GM20000 (cell line): ENCODE measurements around the gene ECEL1.
"Not testable (repeated sequence)": the region's sequence is repeated elsewhere in the genome, so short reads cannot be mapped to it uniquely, and the experiment has no call there.

Source experiments
- DNase-seq: peaks from one replicate; pipeline ENCODE4 v3.0.0; 2012; ENCODE audit warnings: low spot score
- TF ChIP-seq, protein P1 (sequence below): IDR thresholded peaks from 2 replicates; pipeline ENCODE4 v1.5.1; 2012; ENCODE audit warnings: mild to moderate bottlenecking, control low read depth; ENCODE audit errors: extremely low read depth, missing control alignments

The ECEL1 gene

DNA sequence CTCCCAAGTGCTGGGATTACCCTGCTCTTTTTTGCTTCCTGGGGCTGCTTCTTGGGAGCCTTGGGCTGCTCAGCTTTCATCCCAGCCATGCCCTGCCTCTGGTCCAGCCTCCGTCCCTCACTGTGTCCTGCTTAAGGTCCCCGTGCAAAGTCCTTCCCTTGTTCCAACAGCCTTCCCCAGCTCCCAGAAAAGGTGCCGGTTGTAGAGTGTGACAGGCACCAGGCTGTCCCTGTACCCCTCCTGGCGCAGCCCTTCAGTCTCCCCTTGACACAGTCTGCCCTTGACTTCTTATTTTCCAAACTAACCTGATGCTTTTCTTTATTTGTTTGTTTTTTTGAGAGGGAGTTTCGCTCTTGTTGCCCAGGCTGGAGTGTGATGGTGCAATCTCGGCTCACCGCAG lies 51.8 kb downstream of the ECEL1 start:
- TF ChIP-seq, protein P1, sequence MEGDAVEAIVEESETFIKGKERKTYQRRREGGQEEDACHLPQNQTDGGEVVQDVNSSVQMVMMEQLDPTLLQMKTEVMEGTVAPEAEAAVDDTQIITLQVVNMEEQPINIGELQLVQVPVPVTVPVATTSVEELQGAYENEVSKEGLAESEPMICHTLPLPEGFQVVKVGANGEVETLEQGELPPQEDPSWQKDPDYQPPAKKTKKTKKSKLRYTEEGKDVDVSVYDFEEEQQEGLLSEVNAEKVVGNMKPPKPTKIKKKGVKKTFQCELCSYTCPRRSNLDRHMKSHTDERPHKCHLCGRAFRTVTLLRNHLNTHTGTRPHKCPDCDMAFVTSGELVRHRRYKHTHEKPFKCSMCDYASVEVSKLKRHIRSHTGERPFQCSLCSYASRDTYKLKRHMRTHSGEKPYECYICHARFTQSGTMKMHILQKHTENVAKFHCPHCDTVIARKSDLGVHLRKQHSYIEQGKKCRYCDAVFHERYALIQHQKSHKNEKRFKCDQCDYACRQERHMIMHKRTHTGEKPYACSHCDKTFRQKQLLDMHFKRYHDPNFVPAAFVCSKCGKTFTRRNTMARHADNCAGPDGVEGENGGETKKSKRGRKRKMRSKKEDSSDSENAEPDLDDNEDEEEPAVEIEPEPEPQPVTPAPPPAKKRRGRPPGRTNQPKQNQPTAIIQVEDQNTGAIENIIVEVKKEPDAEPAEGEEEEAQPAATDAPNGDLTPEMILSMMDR: no peak

GRCh38 chr2:232435375-232435648 lies 52.3 kb downstream of the ECEL1 start:
- TF ChIP-seq, protein P1: no peak
- no peak for DNase-seq

More for the DNA sequence above, 51.8 kb downstream of the ECEL1 start:
- DNase-seq: no peak

- no peak for DNase-seq
- TF ChIP-seq, protein P1: no peak
These were observed 52.9 kb downstream of the ECEL1 start for GRCh38 chr2:232434563-232435374.

DNA sequence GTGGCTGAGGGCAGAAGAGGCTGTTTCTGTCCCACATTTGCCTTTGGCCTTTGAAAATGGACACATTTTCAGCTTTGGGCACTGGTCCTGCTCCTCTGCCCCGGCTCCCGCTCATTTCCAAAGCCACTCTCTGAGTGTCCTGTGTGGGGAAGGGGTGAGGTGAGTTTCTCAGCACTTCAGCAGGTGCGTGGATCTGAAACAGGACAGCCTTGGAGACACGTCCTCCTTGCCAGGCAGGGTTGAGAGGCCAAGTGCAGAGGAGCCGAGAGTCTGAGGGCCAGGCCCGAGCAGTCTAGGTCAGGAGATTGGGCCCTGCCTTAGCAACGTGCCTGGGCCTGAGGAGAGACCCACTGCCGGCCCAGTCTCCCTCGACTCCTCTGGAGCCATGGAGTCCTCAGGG lies 53.5 kb downstream of the ECEL1 start:
- TF ChIP-seq, protein P1: no peak
- no peak for DNase-seq

DNA sequence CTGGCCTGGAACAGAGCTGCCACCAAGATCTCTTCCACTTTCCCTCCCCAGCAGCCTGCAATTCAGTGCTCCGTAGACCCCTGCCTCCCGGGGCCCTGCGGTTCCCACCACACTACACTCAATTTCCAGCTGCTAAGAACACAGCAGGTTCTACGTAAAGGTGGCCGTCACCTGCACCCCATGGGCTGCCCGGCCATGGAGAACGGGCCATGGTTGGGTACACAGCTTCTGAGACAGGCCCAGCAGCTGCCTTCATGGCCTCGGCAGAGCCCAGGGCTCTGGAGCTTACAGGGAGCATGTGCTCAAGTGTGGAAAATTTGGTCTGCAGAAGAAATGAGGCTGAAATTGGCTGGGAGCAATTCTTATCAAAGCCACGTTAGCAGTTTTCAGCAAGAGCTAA lies 54.0 kb downstream of the ECEL1 start:
- DNase-seq: not testable (repeated sequence)

DNA sequence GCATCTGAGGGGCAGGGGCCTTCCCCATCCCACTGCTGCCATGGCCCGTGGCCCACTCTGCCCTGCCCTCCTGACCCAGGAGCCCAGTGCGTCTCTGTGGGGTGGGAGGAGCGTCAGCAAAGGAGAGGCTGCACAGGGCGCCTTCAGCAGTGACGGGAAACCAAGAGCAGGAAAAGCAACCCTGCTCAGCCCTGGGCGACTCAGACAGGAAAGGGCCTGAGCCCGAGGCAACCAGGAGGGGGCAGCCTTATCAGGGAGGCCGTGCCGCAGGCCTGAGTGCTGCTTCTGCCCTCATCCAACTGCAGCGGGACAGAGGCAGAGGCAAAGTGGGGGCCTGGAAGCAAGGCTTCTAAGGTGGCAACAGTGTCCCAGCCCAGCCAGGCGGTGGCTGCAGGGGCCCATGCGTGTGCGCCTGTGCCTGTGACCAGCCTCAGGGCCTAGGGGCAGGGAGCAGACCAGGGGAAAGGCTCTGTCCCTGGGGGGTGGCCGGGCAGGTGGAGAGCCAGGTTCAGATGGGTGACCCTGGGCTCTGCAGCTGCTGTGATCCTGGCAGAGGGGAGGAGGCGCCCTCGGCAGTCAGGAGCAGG lies 54.9 kb downstream of the ECEL1 start:
- DNase-seq: no peak
- TF ChIP-seq, protein P1: no peak

DNA sequence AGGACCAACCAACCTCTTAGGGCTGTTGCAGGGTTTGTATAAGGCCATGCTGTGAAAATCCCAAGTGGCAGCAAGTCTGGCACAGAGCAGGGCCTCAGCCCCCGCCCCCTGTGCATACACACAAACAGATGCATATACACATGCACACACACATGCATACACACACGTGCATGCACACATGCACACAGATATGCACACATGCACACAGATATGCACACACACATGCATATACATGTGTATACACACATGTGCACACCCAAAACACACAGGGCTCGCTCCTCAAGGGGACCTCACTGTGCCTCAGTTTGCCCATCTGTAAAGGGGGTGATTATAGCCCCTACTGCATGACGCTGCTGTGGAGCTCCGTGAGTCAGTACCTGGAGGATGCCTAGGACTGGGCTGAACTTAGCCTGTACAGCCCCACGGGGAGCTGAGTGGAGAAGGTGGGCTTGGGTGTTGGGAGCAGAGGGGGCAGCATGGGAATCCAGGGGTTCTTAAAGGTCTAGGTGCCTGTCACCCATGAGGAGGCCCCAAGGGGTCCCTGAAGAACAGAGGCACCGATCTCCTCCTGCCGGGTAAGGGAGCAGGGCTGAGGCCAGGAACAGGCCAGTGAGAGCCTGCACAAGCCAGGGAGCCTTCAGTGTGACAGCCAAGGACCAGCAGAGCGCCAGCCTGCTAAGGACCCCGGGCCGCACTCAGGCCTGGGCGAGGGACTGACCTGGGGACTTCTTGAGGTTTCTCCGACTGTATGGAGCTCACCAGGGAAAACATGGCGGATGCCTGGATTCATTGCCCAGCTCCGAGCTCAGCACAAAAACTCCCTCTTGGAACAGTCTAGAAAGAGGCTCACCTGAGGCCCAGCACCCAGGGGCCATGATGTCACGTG lies 55.7 kb downstream of the ECEL1 start:
- DNase-seq: no peak
- TF ChIP-seq, protein P1: no peak
